ENCODE data around the gene STIP1. TPM values are rescaled to one million over a fixed set of nuclear protein-coding genes. Genes with fewer than 3 reads are reported as not detected.

The STIP1 gene
- total RNA-seq, 1 donor from 2014 or later: 97.4 TPM

DNA sequence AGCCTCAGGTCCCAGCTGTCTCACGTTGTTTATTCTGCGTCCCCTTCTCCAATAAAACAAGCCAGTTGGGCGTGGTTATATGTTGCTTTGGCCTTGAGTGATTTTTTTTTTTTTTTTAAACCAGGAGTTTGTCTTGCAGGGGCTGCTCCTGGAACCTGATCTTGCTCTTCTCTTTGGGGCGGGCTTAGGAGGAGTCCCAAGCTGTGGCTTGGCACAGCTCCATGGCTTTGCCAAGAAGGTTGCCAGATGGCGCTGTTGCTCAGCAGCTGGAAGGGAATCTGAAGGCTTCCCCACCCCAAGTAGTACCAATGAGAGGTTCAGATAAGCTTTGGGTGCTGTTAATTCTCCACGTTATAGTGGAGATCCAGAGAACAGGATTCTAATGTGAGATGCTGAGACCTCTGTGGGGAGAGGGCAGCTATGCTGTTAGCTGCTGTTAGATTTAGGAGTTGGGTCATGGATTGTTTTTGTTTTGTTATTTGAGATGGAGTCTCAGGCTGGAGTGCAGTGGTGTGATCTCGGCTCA, 18.6 kb downstream of the STIP1 start:
- peaks cover 55% of the 10 kb centered on the region for H3K4me1 ChIP-seq
- TF ChIP-seq, protein P1, sequence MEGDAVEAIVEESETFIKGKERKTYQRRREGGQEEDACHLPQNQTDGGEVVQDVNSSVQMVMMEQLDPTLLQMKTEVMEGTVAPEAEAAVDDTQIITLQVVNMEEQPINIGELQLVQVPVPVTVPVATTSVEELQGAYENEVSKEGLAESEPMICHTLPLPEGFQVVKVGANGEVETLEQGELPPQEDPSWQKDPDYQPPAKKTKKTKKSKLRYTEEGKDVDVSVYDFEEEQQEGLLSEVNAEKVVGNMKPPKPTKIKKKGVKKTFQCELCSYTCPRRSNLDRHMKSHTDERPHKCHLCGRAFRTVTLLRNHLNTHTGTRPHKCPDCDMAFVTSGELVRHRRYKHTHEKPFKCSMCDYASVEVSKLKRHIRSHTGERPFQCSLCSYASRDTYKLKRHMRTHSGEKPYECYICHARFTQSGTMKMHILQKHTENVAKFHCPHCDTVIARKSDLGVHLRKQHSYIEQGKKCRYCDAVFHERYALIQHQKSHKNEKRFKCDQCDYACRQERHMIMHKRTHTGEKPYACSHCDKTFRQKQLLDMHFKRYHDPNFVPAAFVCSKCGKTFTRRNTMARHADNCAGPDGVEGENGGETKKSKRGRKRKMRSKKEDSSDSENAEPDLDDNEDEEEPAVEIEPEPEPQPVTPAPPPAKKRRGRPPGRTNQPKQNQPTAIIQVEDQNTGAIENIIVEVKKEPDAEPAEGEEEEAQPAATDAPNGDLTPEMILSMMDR (IDR thresholded peaks at IDR 0.05; ENCODE audit: borderline replicate concordance): peak; percentile 75
- DNase-seq: peak; percentile 81
- H3K4me3 ChIP-seq: no peak overlapping the region
- peak overlapping the region; percentile 88 for H3K27ac ChIP-seq (replicated peaks)
- H3K9me3 ChIP-seq (replicated peaks): no peaks in the 10 kb centered on the region
- peaks cover 69% of the 10 kb centered on the region for H3K36me3 ChIP-seq
- H3K27me3 ChIP-seq (ENCODE audit: low read depth): no peaks in the 10 kb centered on the region
- intact Hi-C loops (cut with micrococcal nuclease): no loop called here

DNA sequence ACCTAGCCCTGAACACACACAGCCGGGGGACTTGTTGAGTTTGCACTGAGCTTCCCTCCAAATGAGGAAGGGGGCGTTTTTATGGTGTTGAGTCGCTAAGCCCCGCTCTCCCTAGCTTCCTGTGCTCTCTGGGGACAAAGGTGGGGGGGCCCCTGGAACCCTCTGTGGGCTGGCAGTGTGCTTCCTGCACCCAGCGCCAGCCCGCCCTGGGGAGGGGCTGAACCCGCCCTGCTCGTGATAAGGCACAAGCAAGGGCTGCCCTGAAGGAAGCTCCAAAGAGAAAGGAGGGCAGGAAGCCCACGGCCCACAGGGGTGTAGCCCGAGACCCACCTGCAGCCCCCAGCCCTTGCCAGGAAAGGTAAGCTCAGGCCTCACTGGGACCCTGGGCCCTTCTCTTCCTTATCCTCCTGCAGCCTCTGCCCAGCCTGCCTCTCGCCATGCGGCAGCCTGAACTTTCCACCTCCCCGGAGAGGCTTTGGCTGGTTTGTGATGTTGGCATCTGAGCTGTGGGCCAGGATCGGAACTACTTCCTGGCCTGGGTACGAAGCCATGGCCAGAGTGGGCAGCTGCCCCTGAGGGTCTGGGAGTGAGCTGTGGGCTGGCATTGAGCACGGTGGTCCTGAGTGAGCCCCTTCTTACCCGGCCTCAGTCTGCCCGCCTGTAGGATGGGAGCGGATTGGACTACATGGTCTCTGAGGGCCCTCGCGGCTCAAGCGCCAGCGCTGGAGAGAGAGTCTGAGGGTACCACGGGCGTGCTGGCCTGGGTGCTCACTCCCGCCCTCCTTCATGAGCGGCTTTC, 20.7 kb downstream of the STIP1 start, which contains the start of gene FERMT3:
TSS of gene FERMT3 (plus strand) at position 265 of the 799 bp plus-strand sequence. CDS start 644 bp downstream, outside the sequence.
- H3K36me3 ChIP-seq: peaks cover 48% of the 10 kb centered on the region
- no peaks in the 10 kb centered on the region for H3K9me3 ChIP-seq (replicated peaks)
- peak within 1 kb of the TSS; percentile 88 for H3K27ac ChIP-seq (replicated peaks)
- peak within 1 kb of the TSS; percentile 58 for H3K4me3 ChIP-seq
- TF ChIP-seq, protein P1 (IDR thresholded peaks at IDR 0.05; ENCODE audit: borderline replicate concordance): no peak
- peaks cover 55% of the 10 kb centered on the region for H3K4me1 ChIP-seq
- no peaks in the 10 kb centered on the region for H3K27me3 ChIP-seq (ENCODE audit: low read depth)
- peak; percentile 72 for DNase-seq
- intact Hi-C loops (cut with micrococcal nuclease): loop anchor here (5.0 kb wide), 1 partner anchor 96 kb away; the partner anchor contains the start of gene CATSPERZ

DNA sequence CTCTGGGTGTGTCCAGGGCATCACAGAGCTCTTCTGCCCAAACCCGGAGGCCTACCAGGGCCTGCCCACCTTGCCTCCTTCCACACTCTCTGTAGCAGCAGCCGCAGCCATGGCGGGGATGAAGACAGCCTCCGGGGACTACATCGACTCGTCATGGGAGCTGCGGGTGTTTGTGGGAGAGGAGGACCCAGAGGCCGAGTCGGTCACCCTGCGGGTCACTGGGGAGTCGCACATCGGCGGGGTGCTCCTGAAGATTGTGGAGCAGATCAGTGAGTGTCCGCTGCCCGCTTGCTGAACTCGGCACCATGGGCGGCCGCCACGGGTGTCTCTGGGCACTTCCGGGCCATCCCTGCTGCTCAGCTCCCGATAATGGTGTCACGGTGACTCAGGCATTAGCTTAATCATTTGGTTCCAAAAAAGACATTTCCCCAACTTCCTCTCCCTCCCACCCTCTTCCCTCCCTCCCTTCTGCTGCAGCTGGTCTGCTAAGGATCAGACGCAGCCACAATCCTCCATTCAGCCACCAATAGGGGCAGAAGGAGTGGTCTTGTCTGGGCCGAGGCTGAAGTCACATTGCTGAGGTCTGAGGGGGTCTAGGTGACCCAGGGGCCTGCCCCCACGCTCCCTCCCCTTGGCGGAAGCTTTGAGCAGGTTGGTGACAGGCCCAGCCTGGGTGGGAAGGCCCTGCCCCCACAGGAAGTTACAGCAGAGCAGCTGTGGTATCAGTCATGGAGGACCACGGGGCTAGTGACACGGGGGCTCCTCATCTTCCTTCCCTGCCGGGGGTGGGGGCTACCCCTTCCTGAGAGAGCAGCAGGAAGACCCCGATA, 21.5 kb downstream of the STIP1 start:
- Histone ChIP-seq H3K27me3 (ENCODE audit: low read depth) (no peaks in the 10 kb centered on the region), H3K4me3 (peak overlapping the region; percentile 58), H3K36me3 (peaks cover 41% of the 10 kb centered on the region), H3K9me3 (replicated peaks) (no peaks in the 10 kb centered on the region), H3K27ac (replicated peaks) (peak overlapping the region; percentile 88), H3K4me1 (peaks cover 54% of the 10 kb centered on the region)
- intact Hi-C loops (cut with micrococcal nuclease): loop anchor here (5.0 kb wide), 1 partner anchor 95 kb away; the partner anchor contains the start of gene CATSPERZ
- DNase-seq: peak; percentile 69
- TF ChIP-seq, protein P1 (IDR thresholded peaks at IDR 0.05; ENCODE audit: borderline replicate concordance): no peak

DNA sequence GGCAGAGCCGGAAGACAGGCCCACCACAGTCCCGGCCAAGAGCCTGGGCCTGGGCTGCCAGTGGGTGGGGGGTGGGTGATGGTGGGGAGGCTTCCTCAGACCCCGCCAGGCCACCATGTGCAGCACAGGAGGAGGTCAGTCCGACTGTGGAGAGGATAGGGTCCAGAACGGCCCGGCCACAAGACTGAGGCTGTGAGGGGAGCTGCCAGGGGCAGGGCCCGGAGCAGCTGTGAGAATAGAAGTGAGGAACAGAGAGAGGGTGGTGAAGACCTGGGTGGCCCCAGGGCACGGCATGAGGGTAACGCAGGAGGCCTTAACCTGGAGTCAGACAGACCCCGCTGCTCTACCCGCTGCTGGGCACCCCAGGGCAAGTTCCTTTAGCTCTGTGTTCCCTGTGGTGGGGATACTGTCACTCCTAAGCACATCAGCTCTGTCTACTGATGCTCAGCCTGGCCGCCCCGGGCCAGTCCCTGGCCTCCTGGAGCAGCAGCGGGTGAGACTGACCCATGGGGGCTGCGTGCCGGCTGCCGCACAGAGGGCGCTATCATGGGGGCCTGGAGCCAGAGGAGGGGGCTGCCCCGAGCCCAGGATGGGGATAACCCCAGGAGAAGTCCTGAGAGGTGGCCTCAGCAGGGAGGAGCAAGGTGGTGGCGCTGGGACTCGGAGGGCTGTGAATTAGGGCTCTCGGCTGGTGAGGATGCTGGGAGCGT, 22.3 kb downstream of the STIP1 start:
- Histone ChIP-seq H3K36me3 (peaks cover 33% of the 10 kb centered on the region), H3K27ac (replicated peaks) (peak overlapping the region; percentile 88), H3K9me3 (replicated peaks) (no peaks in the 10 kb centered on the region), H3K4me1 (peaks cover 47% of the 10 kb centered on the region), H3K27me3 (ENCODE audit: low read depth) (no peaks in the 10 kb centered on the region), H3K4me3 (peak overlapping the region; percentile 58)
- TF ChIP-seq, protein P1 (IDR thresholded peaks at IDR 0.05; ENCODE audit: borderline replicate concordance): no peak
- DNase-seq: no peak
- intact Hi-C loops (cut with micrococcal nuclease): loop anchor here (5.0 kb wide), 1 partner anchor 94 kb away; the partner anchor contains the start of gene CATSPERZ
